ENCODE measurements around the gene MYZAP.

- TF ChIP-seq CTCF (IDR thresholded peaks at IDR 0.05) = no peak
- no peak for TF ChIP-seq USF2 (IDR thresholded peaks at IDR 0.05; ENCODE audit: borderline replicate concordance, low read depth, low read length)
- no peak for TF ChIP-seq USF1 (IDR thresholded peaks at IDR 0.05; ENCODE audit: borderline replicate concordance, low read depth)
- no peak for TF ChIP-seq GABPA (IDR thresholded peaks at IDR 0.05; ENCODE audit: low read depth)
These were observed 64.1 kb downstream of the MYZAP start for GRCh38 chr15:57655809-57656208.

Measured in SK-N-SH (cell line).